ENCODE measurements around the gene LRP1-AS. TPM values are rescaled to one million over a fixed set of nuclear protein-coding genes. Genes with fewer than 3 reads are reported as not detected.

Gene LRP1-AS
- total and polyA plus RNA-seq, 4 donors: not detected

GRCh38 chr12:57185906-57186508 is 38.6 kb upstream of the LRP1-AS start:
- Histone ChIP-seq H3K4me3 (no peak overlapping the region), H3K4me1 (ENCODE audit: control insufficient read depth in 5 of 5, insufficient read depth in 5 of 5, low read length in 5 of 5) (peaks cover 0 to 8% (median 2%) of the 10 kb centered on the region in 5 donors), H3K9me3 (ENCODE audit: control insufficient read depth in 4 of 4, insufficient read depth in 3 of 4, low read length in 3 of 4) (no peaks in the 10 kb centered on the region), H3K36me3 (ENCODE audit: control insufficient read depth in 4 of 4, insufficient read depth in 4 of 4, low read length in 4 of 4) (peaks cover 0 to 77% (median 54%) of the 10 kb centered on the region in 4 donors), H3K27ac (ENCODE audit: low read depth in 1 of 2, low read length in 1 of 2) (no peak overlapping the region), H3K27me3 (ENCODE audit: control insufficient read depth in 3 of 3, insufficient read depth in 3 of 3, low read length in 2 of 3) (no peaks in the 10 kb centered on the region), H3K9ac (ENCODE audit: insufficient read depth in 1 of 2, low read length in 2 of 2) (no peak overlapping the region)
- DNase-seq (no peak), ATAC-seq (ENCODE audit: insufficient read depth, low FRiP score) (no peak)
- WGBS, 2 donors: 82 to 91% methylated on average over 12 of the region's 12 CpGs
- no peak for TF ChIP-seq CTCF (IDR thresholded peaks at IDR 0.05; ENCODE audit: control extremely low read depth, extremely low read depth)

DNA sequence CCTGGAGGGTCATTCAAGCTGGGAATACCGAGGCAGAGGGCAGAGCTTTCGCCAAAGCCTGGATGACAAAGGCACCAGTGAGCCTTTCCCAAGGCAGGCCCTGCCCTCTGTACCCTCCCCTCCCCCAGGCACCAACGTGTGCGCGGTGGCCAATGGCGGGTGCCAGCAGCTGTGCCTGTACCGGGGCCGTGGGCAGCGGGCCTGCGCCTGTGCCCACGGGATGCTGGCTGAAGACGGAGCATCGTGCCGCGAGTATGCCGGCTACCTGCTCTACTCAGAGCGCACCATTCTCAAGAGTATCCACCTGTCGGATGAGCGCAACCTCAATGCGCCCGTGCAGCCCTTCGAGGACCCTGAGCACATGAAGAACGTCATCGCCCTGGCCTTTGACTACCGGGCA is 38.0 kb upstream of the LRP1-AS start:
- peaks cover 0 to 5% (median 2%) of the 10 kb centered on the region in 5 donors for H3K4me1 ChIP-seq (ENCODE audit: control insufficient read depth in 5 of 5, insufficient read depth in 5 of 5, low read length in 5 of 5)
- H3K9ac ChIP-seq (ENCODE audit: insufficient read depth in 1 of 2, low read length in 2 of 2): no peak overlapping the region
- no peak overlapping the region for H3K27ac ChIP-seq (ENCODE audit: low read depth in 1 of 2, low read length in 1 of 2)
- H3K27me3 ChIP-seq (ENCODE audit: control insufficient read depth in 3 of 3, insufficient read depth in 3 of 3, low read length in 2 of 3): no peaks in the 10 kb centered on the region
- WGBS, 2 donors: 93 to 96% methylated on average over 25 of the region's 25 CpGs
- no peak for TF ChIP-seq CTCF (IDR thresholded peaks at IDR 0.05; ENCODE audit: control extremely low read depth, extremely low read depth)
- no peak for ATAC-seq (ENCODE audit: insufficient read depth, low FRiP score)
- no peaks in the 10 kb centered on the region for H3K9me3 ChIP-seq (ENCODE audit: control insufficient read depth in 4 of 4, insufficient read depth in 3 of 4, low read length in 3 of 4)
- H3K4me3 ChIP-seq: no peak overlapping the region
- H3K36me3 ChIP-seq (ENCODE audit: control insufficient read depth in 4 of 4, insufficient read depth in 4 of 4, low read length in 4 of 4): peaks cover 0 to 77% (median 56%) of the 10 kb centered on the region in 4 donors
- no peak for DNase-seq

- no peak overlapping the region for H3K4me3 ChIP-seq
- H3K27me3 ChIP-seq (ENCODE audit: control insufficient read depth in 3 of 3, insufficient read depth in 3 of 3, low read length in 2 of 3): no peaks in the 10 kb centered on the region
- no peak for DNase-seq
- peaks cover 0 to 69% (median 61%) of the 10 kb centered on the region in 4 donors for H3K36me3 ChIP-seq (ENCODE audit: control insufficient read depth in 4 of 4, insufficient read depth in 4 of 4, low read length in 4 of 4)
- TF ChIP-seq CTCF (IDR thresholded peaks at IDR 0.05; ENCODE audit: control extremely low read depth, extremely low read depth): no peak
- no peak for ATAC-seq (ENCODE audit: insufficient read depth, low FRiP score)
- H3K27ac ChIP-seq (ENCODE audit: low read depth in 1 of 2, low read length in 1 of 2): no peak overlapping the region
- H3K9ac ChIP-seq (ENCODE audit: insufficient read depth in 1 of 2, low read length in 2 of 2): no peak overlapping the region
- no peaks in the 10 kb centered on the region for H3K9me3 ChIP-seq (ENCODE audit: control insufficient read depth in 4 of 4, insufficient read depth in 3 of 4, low read length in 3 of 4)
- H3K4me1 ChIP-seq (ENCODE audit: control insufficient read depth in 5 of 5, insufficient read depth in 5 of 5, low read length in 5 of 5): peaks cover 0 to 5% (median 0%) of the 10 kb centered on the region in 5 donors
- 95 to 96% methylated on average over 22 of the region's 22 CpGs for WGBS, 2 donors
Measured at GRCh38 chr12:57183939-57184725, 36.7 kb upstream of the LRP1-AS start.
